Chondrocyte (in vitro differentiated cells): ENCODE data around the gene TMEM135. TPM values are rescaled to one million over a fixed set of nuclear protein-coding genes. Genes with fewer than 3 reads are reported as not detected.

Experiments
- DNase-seq: peaks from one replicate; pipeline ENCODE4 v3.0.0; 2021; ENCODE audit warnings: mixed read lengths, low spot score
- H3K27ac Mint-ChIP-seq: one replicate; pipeline ENCODE4 v1.8.0; 2021; ENCODE audit warnings: mild to moderate bottlenecking, moderate library complexity, mixed read lengths; ENCODE audit not compliant: unreplicated experiment
- H3K27me3 Mint-ChIP-seq: 2 replicates; pipeline ENCODE4 v1.8.0; 2021; ENCODE audit warnings: low read depth, mixed read lengths
- H3K36me3 Mint-ChIP-seq: 2 replicates; pipeline ENCODE4 v1.8.0; 2021; ENCODE audit warnings: low read depth, mixed read lengths
- H3K4me1 Mint-ChIP-seq: 2 replicates; pipeline ENCODE4 v1.8.0; 2021; ENCODE audit warnings: low read depth, mild to moderate bottlenecking, mixed read lengths
- H3K4me3 Mint-ChIP-seq: one replicate; pipeline ENCODE4 v1.8.0; 2021; ENCODE audit warnings: mild to moderate bottlenecking, moderate library complexity, mixed read lengths; ENCODE audit not compliant: unreplicated experiment
- H3K9me3 Mint-ChIP-seq: 2 replicates; pipeline ENCODE4 v1.8.0; 2021; ENCODE audit warnings: low read depth, mixed read lengths
- total RNA-seq: library from RNA; stranded (reverse); gene quantifications from 3 replicates; pipeline ENCODE4 v1.2.1, GENCODE V29; 2021
- TF ChIP-seq, protein P1 (sequence below): fragments of 200-600 bp; sonication (generic); IDR thresholded peaks from 2 replicates; pipeline ENCODE4 v1.5.0; 2021; ENCODE audit warnings: antibody characterized with exemption, mild to moderate bottlenecking, moderate library complexity

TMEM135 gene
- total RNA-seq, 1 donor from 2014 or later = 13.3 TPM

DNA sequence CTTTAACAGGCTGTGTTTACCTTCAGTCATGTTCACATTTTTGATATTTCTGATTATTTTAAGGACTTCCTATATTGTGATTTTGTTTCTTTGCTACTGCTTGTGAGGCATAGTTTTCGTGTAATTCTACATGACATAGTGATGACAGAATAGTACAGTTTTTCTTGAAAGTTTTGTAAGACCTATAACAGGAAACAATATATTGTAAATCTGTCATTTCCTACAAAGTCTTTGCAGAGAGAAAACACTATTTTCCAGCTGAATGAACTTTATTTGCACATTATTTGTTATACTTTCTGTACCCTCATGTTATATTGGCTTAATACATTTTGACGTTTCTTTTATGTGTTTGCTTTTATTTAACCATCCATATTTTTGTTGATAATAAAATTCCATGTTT lies 191.1 kb downstream of the TMEM135 start:
- peaks cover 5% of the 10 kb centered on the region for H3K4me1 Mint-ChIP-seq
- no peak overlapping the region for H3K4me3 Mint-ChIP-seq
- no peak overlapping the region for H3K27ac Mint-ChIP-seq
- H3K27me3 Mint-ChIP-seq = no peaks in the 10 kb centered on the region
- TF ChIP-seq, protein P1, sequence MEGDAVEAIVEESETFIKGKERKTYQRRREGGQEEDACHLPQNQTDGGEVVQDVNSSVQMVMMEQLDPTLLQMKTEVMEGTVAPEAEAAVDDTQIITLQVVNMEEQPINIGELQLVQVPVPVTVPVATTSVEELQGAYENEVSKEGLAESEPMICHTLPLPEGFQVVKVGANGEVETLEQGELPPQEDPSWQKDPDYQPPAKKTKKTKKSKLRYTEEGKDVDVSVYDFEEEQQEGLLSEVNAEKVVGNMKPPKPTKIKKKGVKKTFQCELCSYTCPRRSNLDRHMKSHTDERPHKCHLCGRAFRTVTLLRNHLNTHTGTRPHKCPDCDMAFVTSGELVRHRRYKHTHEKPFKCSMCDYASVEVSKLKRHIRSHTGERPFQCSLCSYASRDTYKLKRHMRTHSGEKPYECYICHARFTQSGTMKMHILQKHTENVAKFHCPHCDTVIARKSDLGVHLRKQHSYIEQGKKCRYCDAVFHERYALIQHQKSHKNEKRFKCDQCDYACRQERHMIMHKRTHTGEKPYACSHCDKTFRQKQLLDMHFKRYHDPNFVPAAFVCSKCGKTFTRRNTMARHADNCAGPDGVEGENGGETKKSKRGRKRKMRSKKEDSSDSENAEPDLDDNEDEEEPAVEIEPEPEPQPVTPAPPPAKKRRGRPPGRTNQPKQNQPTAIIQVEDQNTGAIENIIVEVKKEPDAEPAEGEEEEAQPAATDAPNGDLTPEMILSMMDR = no peak
- no peak for DNase-seq
- H3K9me3 Mint-ChIP-seq = peaks cover 19% of the 10 kb centered on the region
- H3K36me3 Mint-ChIP-seq = peaks cover 9% of the 10 kb centered on the region

DNA sequence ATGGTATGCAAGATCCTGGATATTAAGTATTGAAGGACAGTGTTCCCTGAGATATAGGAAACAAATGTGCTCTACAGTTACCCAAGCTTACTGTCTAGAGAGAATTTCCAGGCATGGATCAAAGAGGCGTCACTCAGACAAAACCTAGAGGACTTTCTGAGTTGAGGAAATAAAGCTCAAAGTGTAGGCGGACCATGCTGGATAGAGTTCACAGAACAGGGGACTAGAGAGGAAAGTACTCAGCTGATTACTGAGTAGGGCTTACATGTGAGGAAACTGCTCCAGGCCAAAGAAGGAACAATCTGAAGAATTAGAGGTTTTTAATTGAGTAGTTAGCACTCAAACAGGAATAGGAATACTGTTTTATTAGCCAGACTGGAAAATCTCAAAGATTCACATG lies 193.3 kb downstream of the TMEM135 start:
- Mint-ChIP-seq H3K4me3 (no peak overlapping the region), H3K4me1 (peaks cover 4% of the 10 kb centered on the region), H3K27me3 (no peaks in the 10 kb centered on the region), H3K27ac (no peak overlapping the region), H3K36me3 (peaks cover 9% of the 10 kb centered on the region), H3K9me3 (peaks cover 22% of the 10 kb centered on the region)
- TF ChIP-seq, protein P1 = no peak
- DNase-seq = no peak

DNA sequence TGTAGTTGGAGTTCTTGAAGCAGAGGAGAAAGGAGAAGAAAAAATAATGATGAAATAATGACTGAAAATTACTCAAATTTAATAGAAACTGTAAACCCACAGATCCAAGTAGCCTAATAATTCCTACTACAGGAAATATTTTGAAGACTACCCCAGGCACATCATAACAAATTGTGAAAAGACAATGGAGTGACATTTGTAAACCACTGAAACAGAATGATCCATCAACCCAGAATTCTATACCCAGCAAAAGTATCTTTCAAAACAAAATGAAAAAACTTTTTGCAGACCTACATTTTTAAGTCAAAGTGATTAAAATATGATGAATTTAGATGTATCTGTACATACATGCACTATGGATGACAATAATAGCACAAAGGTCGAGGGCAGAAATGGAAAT lies 194.6 kb downstream of the TMEM135 start:
- Mint-ChIP-seq H3K27me3 (no peaks in the 10 kb centered on the region), H3K9me3 (peaks cover 22% of the 10 kb centered on the region), H3K27ac (no peak overlapping the region), H3K36me3 (peaks cover 9% of the 10 kb centered on the region), H3K4me3 (no peak overlapping the region), H3K4me1 (peaks cover 4% of the 10 kb centered on the region)
- DNase-seq = no peak
- TF ChIP-seq, protein P1 = no peak

DNA sequence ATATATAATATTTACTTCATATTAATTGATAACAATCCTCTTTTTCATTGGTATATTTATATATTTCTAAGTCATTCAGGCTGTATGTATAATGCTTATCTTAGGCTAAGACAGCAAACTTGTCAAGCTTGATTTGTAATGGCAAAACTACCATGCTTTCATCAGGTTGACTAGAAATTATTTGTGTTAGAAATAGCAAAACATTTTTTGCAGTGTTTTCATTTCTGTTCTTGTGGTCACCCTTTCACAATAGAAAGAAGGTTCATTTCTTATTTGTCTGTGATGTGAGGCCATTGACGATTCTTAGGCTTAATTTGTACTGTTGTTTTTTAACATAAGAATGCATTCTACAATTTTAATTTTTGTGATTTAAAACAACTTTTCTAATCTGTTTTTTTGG lies 197.6 kb downstream of the TMEM135 start:
- TF ChIP-seq, protein P1 = no peak
- peaks cover 22% of the 10 kb centered on the region for H3K9me3 Mint-ChIP-seq
- no peak for DNase-seq
- peaks cover 25% of the 10 kb centered on the region for H3K4me1 Mint-ChIP-seq
- peaks cover 9% of the 10 kb centered on the region for H3K36me3 Mint-ChIP-seq
- H3K27me3 Mint-ChIP-seq = no peaks in the 10 kb centered on the region
- H3K4me3 Mint-ChIP-seq = no peak overlapping the region
- H3K27ac Mint-ChIP-seq = no peak overlapping the region

DNA sequence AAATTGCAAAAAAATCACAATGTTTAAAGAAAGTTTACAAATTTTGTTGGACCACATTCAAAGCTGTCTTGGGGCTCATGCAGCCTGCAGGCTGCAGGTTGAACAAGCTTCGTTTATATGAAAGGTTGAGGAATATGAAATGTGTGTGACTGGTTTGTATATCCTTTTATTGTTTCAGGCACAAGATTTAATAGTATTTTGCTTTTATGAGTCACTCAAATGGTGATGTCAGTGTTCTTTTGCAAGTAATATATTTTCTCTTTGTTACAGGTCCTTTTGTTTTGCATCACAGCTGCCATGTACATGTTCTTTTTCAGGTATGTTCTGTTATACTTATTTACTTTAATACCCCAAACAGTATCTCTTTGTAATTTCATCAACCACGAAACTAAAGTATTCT lies 198.6 kb downstream of the TMEM135 start:
- H3K27me3 Mint-ChIP-seq = no peaks in the 10 kb centered on the region
- H3K4me1 Mint-ChIP-seq = peaks cover 25% of the 10 kb centered on the region
- TF ChIP-seq, protein P1 = no peak
- peaks cover 9% of the 10 kb centered on the region for H3K36me3 Mint-ChIP-seq
- no peak overlapping the region for H3K27ac Mint-ChIP-seq
- no peak overlapping the region for H3K4me3 Mint-ChIP-seq
- peaks cover 18% of the 10 kb centered on the region for H3K9me3 Mint-ChIP-seq
- no peak for DNase-seq
